CD4-positive, alpha-beta T cell (primary cell): Measurements from ENCODE around the gene LTB4R. TPM values are rescaled to one million over a fixed set of nuclear protein-coding genes. Genes with fewer than 3 reads are reported as not detected.

Experiments used
- ATAC-seq: fragments of 200-7000 bp; cut with Tn5 transposase; one replicate; pipeline ENCODE4 v1.10.0; 2022; ENCODE audit warnings: mild to moderate bottlenecking; ENCODE audit not compliant: poor library complexity
- CTCF ChIA-PET: fragments of 350-600 bp; sonication (Branson Sonifier 250); formaldehyde crosslinking; loops from one replicate; lab custom pipeline; 2021; ENCODE audit warnings: antibody characterized with exemption, inconsistent platforms; lab: Charles Lee
- POLR2A ChIA-PET: fragments of 350-600 bp; sonication (Branson Sonifier 250); formaldehyde crosslinking; loops from one replicate; lab custom pipeline; 2021; ENCODE audit warnings: antibody characterized with exemption, inconsistent platforms; lab: Charles Lee
- DNase-seq, 14 experiments: peaks; one replicate each; pipeline ENCODE4 v3.0.0-alpha.2; 2013 to 2020; ENCODE audit warnings: mixed read lengths in 2 of 14
- H3K27ac ChIP-seq, 2 donors: one replicate each; pipeline versions ENCODE4 v1.5.1 to v1.7.0; 2013; ENCODE audit warnings: low read length in 2 of 2, low read depth in 1 of 2, mild to moderate bottlenecking in 1 of 2
- H3K27me3 ChIP-seq, 2 experiments: 1 replicate in 1 of 2; 2 replicates in 1 of 2; pipeline versions ENCODE4 v1.6.1 to v1.7.0; 2013; ENCODE audit warnings: low read length in 2 of 2, control low read depth in 1 of 2, mild to moderate bottlenecking in 1 of 2, moderate library complexity in 1 of 2; ENCODE audit not compliant: insufficient read depth in 2 of 2, control insufficient read depth in 1 of 2
- H3K36me3 ChIP-seq: one replicate; pipeline ENCODE4 v1.6.1; 2013; ENCODE audit warnings: low read length, control low read depth; ENCODE audit not compliant: insufficient read depth
- H3K4me1 ChIP-seq: one replicate; pipeline ENCODE4 v1.6.1; 2013; ENCODE audit warnings: low read length, control low read depth; ENCODE audit not compliant: insufficient read depth
- H3K4me3 ChIP-seq: one replicate; pipeline ENCODE4 v1.5.1; 2013; ENCODE audit warnings: mild to moderate bottlenecking, low read length, moderate library complexity
- H3K9me3 ChIP-seq, 2 experiments: 1 replicate in 1 of 2; 2 replicates in 1 of 2; pipeline versions ENCODE4 v1.6.1 to v1.7.0; 2013; ENCODE audit warnings: low read length in 2 of 2, mild to moderate bottlenecking in 2 of 2, control low read depth in 1 of 2, moderate library complexity in 1 of 2; ENCODE audit not compliant: control insufficient read depth in 1 of 2, insufficient read depth in 1 of 2
- H3K27ac Mint-ChIP-seq: one replicate; pipeline ENCODE4 v1.8.0; 2020; ENCODE audit warnings: mixed read lengths
- H3K27me3 Mint-ChIP-seq: one replicate; pipeline ENCODE4 v1.8.0; 2021; ENCODE audit warnings: mixed read lengths
- H3K36me3 Mint-ChIP-seq: one replicate; pipeline ENCODE4 v1.8.0; 2021; ENCODE audit warnings: low read depth, mixed read lengths
- H3K4me1 Mint-ChIP-seq: one replicate; pipeline ENCODE4 v1.8.0; 2021; ENCODE audit warnings: low read depth, mixed read lengths
- H3K4me3 Mint-ChIP-seq: one replicate; pipeline ENCODE4 v1.8.0; 2020; ENCODE audit warnings: mild to moderate bottlenecking, mixed read lengths
- H3K9me3 Mint-ChIP-seq: one replicate; pipeline ENCODE4 v1.8.0; 2020; ENCODE audit warnings: mixed read lengths
- intact Hi-C, 2 experiments: fragments of 100-400 bp; cut with DNase I in 1 of 2; cut with micrococcal nuclease in 1 of 2; formaldehyde crosslinking; loops; one replicate each; pipeline versions ENCODE4 v1.15.1 to v1.9.0; 2023 to 2025; cut with DNase I, micrococcal nuclease
- total RNA-seq, 174 experiments: library from RNA in 2 of 174; stranded (reverse) in 2 of 174; gene quantifications; one replicate each; pipeline ENCODE4 v1.2.3 and lab custom pipeline; 2021 to 2026
- TF ChIP-seq, protein P1 (sequence below): fragments of 200-600 bp; IDR thresholded peaks from one replicate; pipeline ENCODE4 v1.8.0; 2022; ENCODE audit warnings: antibody characterized with exemption, mild to moderate bottlenecking

The LTB4R gene
- total RNA-seq, 2 experiments from 2014 or later = 15.6 to 18.3 TPM

DNA sequence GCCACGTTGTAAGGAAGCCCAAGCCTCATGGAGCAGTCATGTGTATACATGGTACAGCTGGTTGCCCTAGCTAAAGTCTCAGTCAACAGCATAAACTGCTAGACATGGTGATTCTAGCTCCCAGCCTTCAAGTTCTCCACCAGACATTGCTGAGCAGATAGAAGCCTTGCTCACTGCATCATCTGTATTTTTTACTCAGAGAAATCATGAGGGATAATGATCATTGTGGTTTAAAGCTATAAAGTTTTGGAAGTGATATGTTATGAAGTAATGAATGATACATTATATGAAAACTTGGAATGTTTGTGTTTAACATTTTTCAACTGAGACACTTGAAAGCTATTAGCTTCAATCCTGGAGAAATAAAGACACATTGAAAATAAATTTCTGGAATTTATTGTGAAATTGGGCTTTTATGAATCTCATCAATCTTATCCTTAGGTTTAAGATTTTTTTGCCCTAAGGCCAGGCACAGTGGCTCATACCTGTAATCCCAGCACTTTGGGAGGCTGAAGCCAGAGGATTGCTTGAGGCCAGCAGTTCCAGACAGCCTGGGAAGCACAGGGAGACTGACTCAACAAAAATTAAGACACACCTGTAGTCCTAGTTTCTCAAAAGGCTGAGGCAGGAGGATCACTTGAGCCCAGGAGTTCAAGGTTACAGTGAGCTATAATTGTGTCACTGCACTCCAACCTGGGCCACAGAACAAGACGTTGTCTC, 51.1 kb downstream of the LTB4R start:
- Histone ChIP-seq H3K27me3 (peaks cover 42 to 43% of the 10 kb centered on the region in 2 experiments), H3K4me3 (no peak overlapping the region), H3K36me3 (no peaks in the 10 kb centered on the region), H3K4me1 (peaks cover 20% of the 10 kb centered on the region), H3K9me3 (peaks cover 0 to 12% of the 10 kb centered on the region in 2 experiments), H3K27ac (no peak overlapping the region)
- no peak overlapping the region for H3K27ac Mint-ChIP-seq
- no peak for ATAC-seq
- H3K4me3 Mint-ChIP-seq = no peak overlapping the region
- CTCF ChIA-PET = interaction anchor here (2.0 kb wide), 1 partner anchor 29 kb away, joined by 7 read pairs; no protein-coding TSS in a partner anchor
- TF ChIP-seq, protein P1, sequence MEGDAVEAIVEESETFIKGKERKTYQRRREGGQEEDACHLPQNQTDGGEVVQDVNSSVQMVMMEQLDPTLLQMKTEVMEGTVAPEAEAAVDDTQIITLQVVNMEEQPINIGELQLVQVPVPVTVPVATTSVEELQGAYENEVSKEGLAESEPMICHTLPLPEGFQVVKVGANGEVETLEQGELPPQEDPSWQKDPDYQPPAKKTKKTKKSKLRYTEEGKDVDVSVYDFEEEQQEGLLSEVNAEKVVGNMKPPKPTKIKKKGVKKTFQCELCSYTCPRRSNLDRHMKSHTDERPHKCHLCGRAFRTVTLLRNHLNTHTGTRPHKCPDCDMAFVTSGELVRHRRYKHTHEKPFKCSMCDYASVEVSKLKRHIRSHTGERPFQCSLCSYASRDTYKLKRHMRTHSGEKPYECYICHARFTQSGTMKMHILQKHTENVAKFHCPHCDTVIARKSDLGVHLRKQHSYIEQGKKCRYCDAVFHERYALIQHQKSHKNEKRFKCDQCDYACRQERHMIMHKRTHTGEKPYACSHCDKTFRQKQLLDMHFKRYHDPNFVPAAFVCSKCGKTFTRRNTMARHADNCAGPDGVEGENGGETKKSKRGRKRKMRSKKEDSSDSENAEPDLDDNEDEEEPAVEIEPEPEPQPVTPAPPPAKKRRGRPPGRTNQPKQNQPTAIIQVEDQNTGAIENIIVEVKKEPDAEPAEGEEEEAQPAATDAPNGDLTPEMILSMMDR = no peak
- DNase-seq = no peak
- peaks cover 60% of the 10 kb centered on the region for H3K27me3 Mint-ChIP-seq
- H3K9me3 Mint-ChIP-seq = no peaks in the 10 kb centered on the region
- intact Hi-C loops = no loop called here
- H3K4me1 Mint-ChIP-seq = peaks cover 18% of the 10 kb centered on the region
- POLR2A ChIA-PET = no interaction called here
- no peaks in the 10 kb centered on the region for H3K36me3 Mint-ChIP-seq

DNA sequence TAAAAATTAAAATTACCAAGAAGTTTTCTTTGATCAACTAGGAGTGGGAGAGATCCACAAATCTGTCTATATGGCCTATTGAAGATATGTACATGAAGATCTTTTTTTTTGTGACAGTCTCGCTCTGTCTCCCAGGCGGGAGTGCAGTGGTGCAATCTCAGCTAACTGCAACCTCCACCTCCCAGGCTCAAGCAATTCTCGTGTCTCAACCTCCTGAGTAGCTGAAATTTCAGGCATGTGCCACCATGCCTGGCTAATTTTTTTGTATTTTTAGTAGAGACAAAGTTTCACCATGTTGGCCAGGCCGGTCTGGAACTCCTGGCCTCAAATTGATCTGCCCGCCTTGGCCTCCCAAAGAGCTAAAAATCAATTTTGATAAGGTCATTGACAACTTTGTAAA, 52.1 kb downstream of the LTB4R start:
- Mint-ChIP-seq H3K4me3 (no peak overlapping the region), H3K9me3 (no peaks in the 10 kb centered on the region), H3K27ac (no peak overlapping the region), H3K27me3 (peaks cover 68% of the 10 kb centered on the region), H3K4me1 (peaks cover 25% of the 10 kb centered on the region), H3K36me3 (no peaks in the 10 kb centered on the region)
- Histone ChIP-seq H3K36me3 (no peaks in the 10 kb centered on the region), H3K27me3 (peaks cover 51 to 52% of the 10 kb centered on the region in 2 experiments), H3K4me3 (no peak overlapping the region), H3K4me1 (peaks cover 30% of the 10 kb centered on the region), H3K27ac (no peak overlapping the region), H3K9me3 (peaks cover 0 to 22% of the 10 kb centered on the region in 2 experiments)
- DNase-seq (no peak), ATAC-seq (no peak)
- intact Hi-C loops = no loop called here
- TF ChIP-seq, protein P1 = no peak
- CTCF ChIA-PET = interaction anchor here (2.0 kb wide), 1 partner anchor 30 kb away, joined by 7 read pairs; no protein-coding TSS in a partner anchor
- POLR2A ChIA-PET = no interaction called here

DNA sequence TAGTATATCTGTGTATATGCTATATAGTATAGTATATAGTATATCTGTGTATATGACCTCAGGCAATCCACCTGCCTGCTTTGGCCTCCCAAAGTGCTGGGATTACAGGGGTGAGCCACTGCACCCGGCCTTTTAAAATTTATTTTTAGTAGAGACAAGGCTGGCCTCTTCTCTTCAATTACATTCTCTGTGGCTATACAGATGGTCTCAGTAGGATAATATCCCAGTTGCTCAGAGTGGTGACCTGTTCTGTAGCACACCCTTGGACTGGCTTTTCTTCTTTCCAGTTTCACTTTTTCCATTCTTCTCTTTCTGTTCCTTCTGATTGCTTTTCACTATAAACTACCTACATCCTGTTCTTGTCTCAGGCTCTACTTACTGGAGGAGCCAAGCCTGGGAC, 53.5 kb downstream of the LTB4R start:
- DNase-seq = no peak
- ChIA-PET POLR2A (interaction anchor here (2.0 kb wide), 1 partner anchor 66 kb away, joined by 14 read pairs; the partner anchor contains the start of genes CBLN3 and KHNYN), CTCF (interaction anchor here (1.5 to 2.1 kb wide), 2 partner anchors 62 to 67 kb away, joined by 7 to 25 read pairs; no protein-coding TSS in a partner anchor)
- ATAC-seq = no peak
- Histone ChIP-seq H3K36me3 (no peaks in the 10 kb centered on the region), H3K4me3 (no peak overlapping the region), H3K27ac (no peak overlapping the region), H3K27me3 (peaks cover 60 to 61% of the 10 kb centered on the region in 2 experiments), H3K4me1 (peaks cover 39% of the 10 kb centered on the region), H3K9me3 (peaks cover 0 to 27% of the 10 kb centered on the region in 2 experiments)
- H3K36me3 Mint-ChIP-seq = no peaks in the 10 kb centered on the region
- no peak overlapping the region for H3K4me3 Mint-ChIP-seq
- peaks cover 71% of the 10 kb centered on the region for H3K27me3 Mint-ChIP-seq
- intact Hi-C loops = loop anchor here in 1 of 2 experiments (1.0 kb wide), 1 partner anchor 71 kb away; no protein-coding TSS in a partner anchor
- TF ChIP-seq, protein P1 = no peak
- no peak overlapping the region for H3K27ac Mint-ChIP-seq
- no peaks in the 10 kb centered on the region for H3K9me3 Mint-ChIP-seq
- H3K4me1 Mint-ChIP-seq = peaks cover 30% of the 10 kb centered on the region
